Smooth muscle cell (in vitro differentiated cells): ENCODE measurements around the gene WDFY4. TPM values are rescaled to one million over a fixed set of nuclear protein-coding genes. Genes with fewer than 3 reads are reported as not detected.

Source experiments
- DNase-seq: peaks from one replicate; lab custom pipeline; 2025; ENCODE audit not compliant: unreplicated experiment; lab: John Stamatoyannopoulos, UW
- H2AFZ ChIP-seq: fragments of 200-600 bp; sonication (generic); 2 replicates; pipeline ENCODE4 v1.6.0; 2016; ENCODE audit warnings: antibody characterized with exemption, low read depth, mild to moderate bottlenecking
- H3F3A ChIP-seq: fragments of 200-600 bp; sonication (generic); 2 replicates; pipeline ENCODE4 v1.6.0; 2017; ENCODE audit warnings: antibody characterized with exemption, low read depth
- H3K27ac ChIP-seq: fragments of 200-600 bp; sonication (generic); 2 replicates; pipeline ENCODE4 v1.5.1; 2016; ENCODE audit warnings: low read depth, mild to moderate bottlenecking
- H3K27me3 ChIP-seq: fragments of 200-600 bp; sonication (generic); 2 replicates; pipeline ENCODE4 v1.6.1; 2016; ENCODE audit warnings: low read depth, mild to moderate bottlenecking
- H3K36me3 ChIP-seq: fragments of 200-600 bp; sonication (generic); 2 replicates; pipeline ENCODE4 v1.5.1; 2016; ENCODE audit warnings: low read depth
- H3K4me1 ChIP-seq: fragments of 200-600 bp; sonication (generic); 2 replicates; pipeline ENCODE4 v1.5.1; 2016; ENCODE audit warnings: low read depth
- H3K4me2 ChIP-seq: fragments of 200-600 bp; sonication (generic); 2 replicates; pipeline ENCODE4 v1.6.0; 2016; ENCODE audit warnings: mild to moderate bottlenecking
- H3K4me3 ChIP-seq: fragments of 200-600 bp; sonication (generic); 2 replicates; pipeline ENCODE4 v1.5.1; 2016; ENCODE audit warnings: mild to moderate bottlenecking
- H3K79me2 ChIP-seq: fragments of 200-600 bp; sonication (generic); 2 replicates; pipeline ENCODE4 v1.6.0; 2016; ENCODE audit warnings: low read depth, mild to moderate bottlenecking
- H3K9ac ChIP-seq: fragments of 200-600 bp; sonication (generic); 2 replicates; pipeline ENCODE4 v1.6.0; 2016; ENCODE audit warnings: low read depth
- H3K9me3 ChIP-seq: fragments of 200-600 bp; sonication (generic); replicated peaks from 2 replicates; pipeline ENCODE4 v1.5.1; 2016; ENCODE audit warnings: low read depth
- H4K20me1 ChIP-seq: fragments of 200-600 bp; sonication (generic); 2 replicates; pipeline ENCODE4 v1.6.0; 2016; ENCODE audit warnings: low read depth
- CTCF ChIP-seq: fragments of 200-600 bp; sonication (generic); IDR thresholded peaks from 2 replicates; pipeline ENCODE4 v1.5.1; 2017; ENCODE audit warnings: borderline replicate concordance, mild to moderate bottlenecking, antibody characterized with exemption; ENCODE audit not compliant: insufficient read depth, poor library complexity, severe bottlenecking
- WGBS: methylation state at CpG from one replicate; pipeline ENCODE4 v1.1.7; 2016; ENCODE audit warnings: low lambda C conversion rate; 5-methylcytosine and 5-hydroxymethylcytosine counted together
- polyA plus RNA-seq: library from polyadenylated mRNA; unstranded; fragments of >200 nt; fragmentation: Nextera tagmentation; extraction: Ambion mirVana; gene quantifications from 2 replicates; pipeline ENCODE4 v1.2.1, GENCODE V29; 2016
- total RNA-seq: library from RNA; depleted of rRNA; stranded (reverse); fragments of >200 nt; gene quantifications from 2 replicates; pipeline ENCODE4 v1.2.3, GENCODE V29; 2014

Gene WDFY4
- total and polyA plus RNA-seq, 2 experiments from 2014 or later, result not detected

GRCh38 chr10:48722153-48723145 lies 37.8 kb downstream of the WDFY4 start:
- TF ChIP-seq CTCF, result no peak
- Histone ChIP-seq H4K20me1 (no peaks in the 10 kb centered on the region), H3K27me3 (peaks cover 35% of the 10 kb centered on the region), H3K79me2 (no peaks in the 10 kb centered on the region), H3K9ac (no peak overlapping the region), H3F3A (no peaks in the 10 kb centered on the region), H3K36me3 (no peaks in the 10 kb centered on the region), H3K9me3 (no peaks in the 10 kb centered on the region), H3K27ac (no peak overlapping the region), H3K4me3 (no peak overlapping the region), H3K4me1 (no peaks in the 10 kb centered on the region), H3K4me2 (no peak overlapping the region), H2AFZ (no peak overlapping the region)
- no peak for DNase-seq
- WGBS, result 81% methylated on average over 11 of the region's 11 CpGs

- Histone ChIP-seq H3K4me1 (no peaks in the 10 kb centered on the region), H3K4me2 (no peak overlapping the region), H4K20me1 (no peaks in the 10 kb centered on the region), H3K27ac (no peak overlapping the region), H3F3A (no peaks in the 10 kb centered on the region), H2AFZ (no peak overlapping the region), H3K79me2 (no peaks in the 10 kb centered on the region), H3K9me3 (no peaks in the 10 kb centered on the region), H3K9ac (no peak overlapping the region), H3K36me3 (no peaks in the 10 kb centered on the region), H3K27me3 (peaks cover 30% of the 10 kb centered on the region), H3K4me3 (no peak overlapping the region)
- no peak for DNase-seq
- 87% methylated on average over 7 of the region's 7 CpGs for WGBS
- TF ChIP-seq CTCF, result no peak
Measured at GRCh38 chr10:48724127-48724526, 39.5 kb downstream of the WDFY4 start.

DNA sequence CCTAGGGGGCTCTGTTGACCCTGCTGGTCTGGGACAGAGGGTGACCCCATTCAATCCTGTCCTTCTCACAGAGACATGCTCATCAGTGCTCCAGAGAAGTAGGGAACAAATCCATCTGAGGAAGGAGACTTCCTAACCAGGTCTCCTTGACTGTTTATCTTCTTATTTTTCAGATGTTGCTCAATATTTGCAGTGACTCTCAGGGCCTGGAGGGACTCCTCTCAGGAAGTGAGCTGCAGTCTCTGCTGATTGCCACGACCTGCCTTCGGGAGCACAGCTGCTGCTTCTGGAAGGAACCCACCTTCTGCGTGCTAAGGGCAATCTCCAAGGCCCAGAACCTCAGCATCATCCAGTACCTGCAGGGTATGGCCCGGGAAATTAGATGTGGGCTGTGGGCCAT lies 41.0 kb downstream of the WDFY4 start:
- no peak for DNase-seq
- H3K9me3 ChIP-seq, result no peaks in the 10 kb centered on the region
- no peaks in the 10 kb centered on the region for H4K20me1 ChIP-seq
- H3K4me3 ChIP-seq, result no peak overlapping the region
- no peaks in the 10 kb centered on the region for H3K79me2 ChIP-seq
- WGBS, result 86% methylated on average over 4 of the region's 4 CpGs
- no peak overlapping the region for H3K9ac ChIP-seq
- H3F3A ChIP-seq, result no peaks in the 10 kb centered on the region
- no peak overlapping the region for H2AFZ ChIP-seq
- H3K27ac ChIP-seq, result no peak overlapping the region
- H3K4me2 ChIP-seq, result no peak overlapping the region
- peaks cover 24% of the 10 kb centered on the region for H3K27me3 ChIP-seq
- no peak for TF ChIP-seq CTCF
- H3K4me1 ChIP-seq, result no peaks in the 10 kb centered on the region
- no peaks in the 10 kb centered on the region for H3K36me3 ChIP-seq
